GM03348 (cell line): ENCODE measurements around the gene VWA7.

Experiments used
- DNase-seq: peaks from one replicate; pipeline ENCODE4 v3.0.0; 2012; ENCODE audit warnings: low spot score

Gene VWA7

DNA sequence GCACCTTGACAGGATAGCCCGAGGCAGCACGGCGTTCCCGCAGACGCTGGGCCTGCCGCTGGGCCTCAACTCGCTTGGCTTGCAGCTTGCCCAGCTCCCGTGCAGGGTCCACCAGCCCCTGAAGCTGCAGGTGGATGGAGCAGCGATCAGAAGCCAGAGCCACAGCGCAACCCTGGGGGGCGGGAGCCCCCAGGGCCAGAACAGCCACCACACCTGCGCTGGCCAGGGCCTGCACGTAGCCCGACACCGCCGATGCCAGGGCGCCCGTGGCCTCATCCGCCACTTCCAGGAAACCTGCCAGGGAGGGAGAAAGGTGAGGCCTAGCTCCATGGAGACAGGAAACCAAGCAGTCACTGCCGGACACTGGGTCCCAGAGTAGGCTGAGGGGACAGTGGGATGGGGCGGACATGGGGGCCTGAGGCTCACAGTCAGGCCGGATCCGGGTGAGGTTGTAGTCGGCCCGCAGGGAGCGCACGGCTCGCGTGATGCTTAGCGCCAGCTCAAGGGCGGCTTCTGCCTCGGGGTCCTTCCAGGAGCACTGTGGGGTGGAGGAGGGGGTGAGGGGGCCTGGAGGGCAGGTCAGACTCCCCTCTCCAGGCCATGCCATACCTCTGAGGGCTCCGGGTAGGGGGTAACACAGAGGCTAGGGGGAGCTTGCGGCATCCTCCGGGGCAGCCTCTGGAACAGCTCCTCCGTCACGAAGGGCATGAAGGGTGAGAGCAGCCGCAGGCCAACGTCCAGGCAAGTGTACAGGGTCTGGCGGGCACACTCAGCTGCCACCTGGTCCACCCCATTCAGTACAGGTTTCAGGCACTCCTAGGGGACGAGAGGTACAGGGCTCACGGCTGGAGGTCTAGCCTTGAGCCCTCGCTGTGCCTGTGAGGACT lies 2.1 kb upstream of the VWA7 start:
- DNase-seq = no peak

DNA sequence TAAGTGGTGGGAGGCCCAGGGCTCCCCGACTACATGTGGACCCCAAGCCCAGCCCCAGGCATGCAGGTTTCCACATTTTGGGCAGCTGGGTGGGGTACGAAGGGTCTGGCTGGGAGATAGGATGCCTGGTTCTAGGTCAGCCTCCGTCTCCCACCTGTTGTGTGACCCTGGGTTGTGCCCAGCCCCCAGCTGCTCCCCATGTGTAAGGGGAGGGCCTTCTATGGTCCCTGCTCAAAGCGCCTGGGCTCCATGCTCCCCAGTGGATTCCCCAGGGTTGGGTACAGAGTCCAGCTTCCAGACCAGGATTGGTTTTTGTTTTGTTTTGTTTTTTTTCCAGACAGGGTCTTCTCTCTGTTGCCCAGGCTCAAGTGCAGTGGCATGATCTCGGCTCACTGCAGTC lies 1.1 kb upstream of the VWA7 start:
- no peak for DNase-seq

DNA sequence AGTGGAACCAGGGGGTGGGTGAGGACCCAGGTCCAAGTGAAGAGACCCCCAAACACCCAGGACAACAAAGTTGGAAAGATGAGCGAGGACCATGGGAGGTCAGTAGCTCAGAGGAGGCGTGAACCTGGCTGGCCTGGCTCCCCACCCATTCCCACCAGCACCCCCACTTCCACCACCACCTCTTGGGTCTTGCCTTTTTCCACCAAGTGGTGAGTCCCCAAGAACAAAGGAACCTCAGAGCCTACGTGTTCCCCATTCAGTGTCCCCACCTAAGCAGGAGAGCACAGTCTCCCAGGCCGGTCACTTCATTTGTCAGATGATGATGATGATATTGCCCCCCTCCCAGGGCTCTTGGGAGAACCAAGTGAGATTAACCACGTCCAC lies 531 bp upstream of the VWA7 start:
- DNase-seq = no peak

DNA sequence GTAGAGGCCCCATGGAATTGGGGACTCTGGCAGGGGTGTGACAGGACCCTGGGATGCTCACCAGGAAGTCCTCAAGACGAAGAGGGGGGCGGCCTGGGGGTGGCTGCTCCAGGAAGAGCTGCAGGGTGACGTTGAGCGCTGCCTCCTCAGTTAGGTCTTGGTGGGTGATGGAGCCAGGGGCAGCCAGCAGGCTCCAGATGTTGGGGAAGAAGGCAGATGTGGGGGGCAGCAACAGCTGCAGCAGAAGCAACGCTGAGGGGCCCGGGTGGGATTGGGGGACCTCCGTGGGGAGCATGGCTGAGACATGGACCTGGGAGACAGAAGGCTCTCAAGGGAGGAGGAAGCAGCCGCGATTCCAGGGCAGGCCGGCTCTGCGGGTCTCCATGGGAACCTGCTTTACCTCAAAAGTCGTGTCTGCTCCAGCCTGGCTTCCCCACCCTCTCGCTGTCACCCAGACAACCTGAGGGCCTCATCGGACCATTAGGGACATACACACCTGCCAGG lies 591 bp downstream of the VWA7 start:
- DNase-seq = no peak

DNA sequence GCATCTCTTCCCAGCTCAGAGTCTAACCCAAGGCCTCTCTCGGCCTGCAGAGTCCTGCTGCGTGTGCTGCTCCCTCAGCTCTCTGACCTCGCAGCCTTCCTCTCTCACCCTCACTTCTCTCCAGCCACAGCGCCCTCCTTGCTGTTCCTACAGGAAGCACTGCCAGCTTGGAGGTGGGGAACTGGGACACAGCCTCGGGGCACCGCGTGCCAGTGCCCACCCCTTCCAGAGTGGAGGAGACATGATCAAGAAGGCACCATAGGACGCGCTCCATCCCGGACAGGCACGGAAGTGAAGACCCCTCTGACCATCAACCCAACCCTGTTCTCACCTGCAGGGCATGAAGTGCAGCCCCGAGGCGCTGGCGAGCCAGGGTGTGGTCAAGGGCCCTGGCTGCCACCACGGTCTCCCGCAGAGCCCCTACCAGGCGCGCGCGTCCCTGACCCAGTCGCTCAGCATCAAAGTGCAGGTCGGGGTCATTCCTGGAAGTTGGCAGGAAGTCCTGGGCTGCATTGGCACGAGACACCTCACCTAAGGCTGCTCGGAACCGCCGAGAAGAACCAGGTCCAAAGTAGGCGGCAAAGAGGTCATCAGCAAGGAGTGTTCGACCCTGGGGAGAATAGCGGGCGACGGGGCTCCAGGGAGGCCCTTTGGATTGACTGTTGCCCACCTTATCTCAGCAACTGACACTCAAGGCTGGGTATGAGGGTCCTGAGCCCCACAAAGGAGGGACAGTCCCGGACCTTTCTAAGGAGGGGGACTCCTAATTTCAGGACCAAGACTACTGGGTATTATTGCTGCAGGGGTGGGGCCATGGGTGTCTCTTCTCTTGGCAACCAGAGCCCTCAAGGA lies 1.3 kb downstream of the VWA7 start:
- DNase-seq = no peak

DNA sequence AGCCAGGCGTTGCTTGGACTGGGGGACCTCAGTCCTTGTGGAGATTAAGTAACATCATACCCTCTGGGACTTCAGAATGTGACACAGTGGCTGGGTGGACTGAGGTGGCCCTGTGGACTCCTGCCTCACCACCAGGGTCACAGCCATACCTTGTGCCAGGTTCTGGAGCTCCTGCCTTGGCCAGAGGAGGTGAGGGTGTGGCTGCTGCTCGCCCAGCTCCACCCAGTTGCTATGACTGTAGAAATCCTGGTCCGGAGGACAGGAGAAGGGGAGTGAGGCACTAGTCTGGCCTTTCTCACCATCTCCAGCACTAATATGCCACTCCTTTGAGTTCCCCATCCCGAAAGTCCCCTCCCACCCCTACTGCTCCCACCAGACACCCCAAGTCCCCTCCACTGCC lies 1.9 kb downstream of the VWA7 start:
- no peak for DNase-seq

DNA sequence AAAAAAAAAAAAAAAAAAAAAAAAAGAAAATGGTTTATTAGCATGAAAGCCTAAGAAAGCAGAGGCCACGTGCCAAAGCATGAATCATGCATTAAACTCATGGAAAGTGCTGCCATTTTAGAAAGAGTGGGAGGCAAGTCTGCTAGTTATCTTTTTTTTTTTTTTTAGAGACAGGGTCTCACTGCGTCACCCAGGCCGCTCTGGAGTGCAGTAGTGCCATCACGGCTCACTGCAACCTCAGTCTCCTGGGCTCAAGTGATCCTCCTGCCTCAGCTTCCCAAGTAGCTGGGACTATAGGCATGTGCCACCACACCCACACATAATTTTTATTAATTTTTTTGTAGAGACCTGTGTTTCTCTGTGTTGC lies 5.2 kb downstream of the VWA7 start:
- DNase-seq = no peak

DNA sequence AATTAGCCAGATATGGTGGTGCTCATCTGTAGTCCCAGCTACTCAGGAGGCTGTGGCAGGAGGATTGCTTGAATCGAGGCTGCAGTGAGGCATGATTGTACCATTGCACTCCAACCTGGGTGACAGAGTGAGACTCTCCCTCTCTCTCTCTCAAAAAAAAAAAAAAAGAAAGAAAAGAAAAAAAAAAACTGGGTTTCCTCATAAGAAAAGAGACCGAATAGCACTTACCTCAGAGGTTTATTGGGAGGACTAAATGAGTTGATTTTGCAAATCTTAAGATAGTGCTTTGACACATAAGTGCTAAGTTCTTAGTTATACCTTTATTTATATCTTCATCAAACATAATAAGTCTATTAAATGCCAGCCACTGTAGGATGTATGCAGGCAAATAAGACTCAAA lies 6.3 kb downstream of the VWA7 start:
- no peak for DNase-seq

DNA sequence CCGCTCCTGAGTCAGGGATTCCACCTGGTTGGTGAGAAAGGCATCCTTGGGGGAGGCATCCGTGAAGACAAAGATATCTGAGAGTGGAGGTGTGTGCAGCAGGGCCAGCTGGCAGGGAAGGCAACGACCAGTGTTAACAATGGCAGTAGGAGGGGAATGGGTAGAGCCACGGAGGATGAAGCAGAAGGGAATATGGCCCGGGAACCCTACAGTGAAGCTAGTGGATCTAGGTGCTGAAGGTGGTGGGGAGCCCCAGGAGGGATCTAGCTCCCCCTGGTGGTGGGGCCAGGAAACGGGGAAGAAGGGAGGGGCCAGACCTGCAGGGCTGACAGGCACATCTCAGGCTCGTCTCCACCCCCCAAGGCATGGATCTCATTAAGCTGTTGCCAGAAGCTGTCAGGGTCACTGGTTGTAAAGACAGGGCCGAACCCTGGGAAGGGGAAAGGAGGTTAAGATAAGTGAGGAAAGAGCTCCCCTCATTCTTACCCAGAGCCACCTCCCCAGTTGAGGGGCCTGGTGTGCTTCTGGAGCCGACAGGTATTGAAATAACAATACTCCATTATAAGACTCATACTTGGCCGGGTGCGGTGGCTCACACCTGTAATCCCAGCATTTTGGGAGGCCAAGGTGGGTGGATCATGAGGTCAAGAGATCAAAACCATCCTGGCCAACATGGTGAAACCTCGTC lies 7.3 kb downstream of the VWA7 start:
- peak; percentile 92 for DNase-seq

DNA sequence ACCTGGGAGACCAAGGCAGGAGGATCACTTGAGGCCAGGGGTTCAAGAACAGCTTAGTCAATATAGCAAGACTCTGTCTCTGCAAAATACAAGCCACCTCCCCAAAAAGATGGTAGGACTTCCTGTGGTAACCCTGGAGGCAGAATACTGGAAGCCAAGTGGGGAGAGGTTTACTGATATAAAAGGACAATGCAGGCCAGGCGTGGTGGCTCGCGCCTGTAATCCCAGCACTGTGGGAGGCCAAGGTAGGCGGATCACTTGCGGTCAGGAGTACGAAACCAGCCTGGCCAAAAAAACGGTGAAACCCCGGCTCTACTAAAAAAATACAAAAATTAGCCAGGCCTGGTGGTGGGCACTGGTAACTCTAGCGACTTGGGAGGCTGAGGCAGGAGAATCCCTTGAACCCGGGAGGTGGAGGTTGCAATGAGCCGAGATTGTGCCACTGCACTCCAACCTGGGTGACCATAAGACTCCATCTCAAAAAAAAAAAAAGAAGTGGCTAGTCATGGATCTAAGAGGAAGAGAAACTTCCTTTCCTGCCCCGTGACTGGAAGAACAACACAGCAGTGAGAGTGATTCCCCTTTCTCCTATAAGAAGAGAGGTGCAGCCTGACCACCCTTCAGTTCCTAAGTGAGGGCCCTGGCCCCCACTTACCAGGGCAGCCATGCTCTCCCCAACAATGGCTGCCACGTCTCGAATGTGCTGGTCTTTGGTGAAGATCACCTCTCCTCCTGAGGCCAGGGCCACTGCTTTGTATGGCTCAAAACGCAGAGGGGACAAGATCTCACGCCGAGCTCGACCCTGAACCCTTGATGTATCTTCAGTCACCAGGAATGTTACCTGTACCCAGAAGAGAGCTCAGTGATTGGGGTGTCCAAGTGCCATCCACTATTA lies 8.5 kb downstream of the VWA7 start:
- DNase-seq = no peak

DNA sequence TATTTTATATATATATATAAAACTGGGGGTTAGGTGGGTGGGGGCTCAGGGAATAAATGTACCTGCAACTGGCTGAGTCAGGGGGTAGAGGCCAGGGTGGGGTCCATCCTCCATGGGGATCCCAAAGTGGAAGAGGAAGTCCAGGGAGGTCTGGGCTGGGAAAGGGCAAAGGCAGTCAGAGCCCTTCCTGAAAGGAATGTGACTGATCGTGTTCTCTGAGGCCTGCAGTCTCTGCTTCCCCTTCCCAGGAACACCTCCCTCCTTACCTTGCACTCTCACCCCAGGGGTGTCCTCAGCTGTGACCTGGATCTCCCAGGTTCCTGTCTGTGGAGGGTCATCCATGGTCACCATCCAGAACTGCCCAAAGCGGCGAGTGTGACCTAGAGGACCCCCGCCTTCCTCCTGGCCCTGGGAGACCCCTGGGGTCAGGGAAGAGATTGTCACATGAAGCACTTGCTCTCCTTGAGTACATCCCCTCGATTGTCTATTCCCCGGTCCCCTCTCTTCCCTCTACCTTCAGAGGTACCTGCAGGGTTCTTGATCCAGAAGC lies 10.0 kb downstream of the VWA7 start:
- no peak for DNase-seq

DNA sequence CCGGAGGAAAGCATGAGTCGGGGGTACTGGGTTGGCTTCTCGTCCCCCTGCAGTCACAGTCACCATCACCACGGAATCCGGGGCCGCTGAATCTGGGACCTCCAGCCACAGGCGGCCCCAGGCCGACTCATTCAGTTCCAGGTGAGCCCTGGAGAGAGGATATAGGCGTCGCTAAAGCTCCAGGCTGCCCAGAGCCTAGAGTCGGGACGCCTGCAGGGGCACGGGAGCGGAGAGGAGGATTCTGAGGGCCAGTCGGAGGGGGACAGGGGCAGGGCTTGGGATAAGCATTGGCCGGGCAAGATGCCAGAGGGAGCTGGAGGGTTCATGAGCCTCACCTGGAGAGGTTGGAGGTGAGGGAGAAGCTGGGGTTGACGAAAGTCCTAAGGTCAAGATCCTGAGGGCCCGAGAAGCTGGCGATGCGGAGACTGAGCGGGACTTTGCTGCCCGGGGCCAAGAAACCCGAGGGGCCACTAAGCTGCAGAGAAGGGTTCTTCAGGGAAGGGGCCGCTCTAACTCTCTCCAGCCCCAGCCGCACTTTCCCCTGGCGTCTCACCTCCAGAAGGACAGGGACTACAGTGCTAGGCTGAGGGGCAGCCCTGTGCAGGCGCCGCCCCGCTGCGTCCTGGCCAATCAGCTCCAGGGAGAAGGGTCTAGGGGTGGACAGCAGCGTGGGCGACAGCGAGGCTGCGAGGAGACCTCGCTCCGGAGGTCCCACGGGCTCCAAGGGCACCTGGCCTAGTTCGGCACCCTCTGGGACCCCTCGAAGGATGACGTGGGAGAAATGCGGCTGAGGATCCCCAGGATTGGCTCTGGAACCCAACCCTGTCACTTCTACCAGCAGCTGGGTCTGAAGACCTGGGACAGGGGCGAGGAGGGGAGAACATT lies 11.0 kb downstream of the VWA7 start:
- DNase-seq = peak; percentile 33

DNA sequence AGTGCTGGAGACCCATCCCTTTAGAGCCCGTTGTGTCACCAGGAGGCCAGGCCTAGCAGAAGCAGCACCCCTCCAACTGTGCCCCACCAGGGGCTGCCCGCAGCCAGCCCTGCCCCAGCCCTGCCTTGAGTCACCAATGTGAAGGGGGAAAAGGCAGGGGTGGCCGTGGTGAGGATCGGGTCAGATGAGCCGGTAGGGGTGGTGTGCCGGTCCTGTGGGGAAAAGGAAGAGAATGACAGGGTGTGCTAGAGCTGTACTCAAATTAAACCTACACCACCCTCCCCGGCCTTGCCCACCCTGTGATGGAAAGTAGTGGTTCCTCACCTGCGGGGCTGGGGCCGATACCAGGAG lies 11.6 kb downstream of the VWA7 start:
- DNase-seq = no peak

DNA sequence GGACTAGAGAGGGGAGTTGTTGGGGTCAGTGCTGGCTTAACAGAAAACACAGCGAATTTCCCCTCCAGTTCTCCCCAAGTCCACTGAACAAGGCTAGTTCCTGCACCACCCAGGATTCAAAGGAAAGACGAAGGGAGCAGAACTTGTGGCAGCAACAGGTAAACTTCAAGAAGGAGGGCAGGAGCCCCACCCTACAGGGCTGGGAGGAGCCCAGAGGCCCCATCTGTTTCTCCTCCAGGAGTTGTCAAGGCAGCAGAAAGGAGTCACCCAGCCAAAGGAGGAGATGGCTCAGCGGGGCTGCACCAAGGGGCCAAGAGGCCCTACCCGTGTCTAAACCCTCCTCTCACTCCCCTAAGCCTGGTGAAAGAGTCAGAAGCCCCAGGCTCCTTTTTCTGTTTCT lies 12.9 kb downstream of the VWA7 start:
- DNase-seq = no peak

DNA sequence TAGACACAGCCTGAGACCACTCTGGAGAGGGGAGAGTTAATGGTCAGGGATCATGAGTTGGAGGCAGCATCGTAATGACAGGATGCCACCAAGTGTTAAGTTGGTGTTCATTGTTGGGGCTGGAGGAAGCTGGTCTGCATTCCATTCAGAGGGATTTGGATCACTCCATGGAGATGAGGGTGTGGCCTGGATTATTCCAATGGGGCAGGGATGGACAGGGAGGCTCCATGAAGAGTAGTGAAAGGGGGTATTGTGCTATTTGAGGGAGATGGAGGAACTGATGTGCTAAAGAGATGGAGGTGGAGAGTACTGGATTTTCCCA lies 13.5 kb downstream of the VWA7 start:
- peak; percentile 93 for DNase-seq

DNA sequence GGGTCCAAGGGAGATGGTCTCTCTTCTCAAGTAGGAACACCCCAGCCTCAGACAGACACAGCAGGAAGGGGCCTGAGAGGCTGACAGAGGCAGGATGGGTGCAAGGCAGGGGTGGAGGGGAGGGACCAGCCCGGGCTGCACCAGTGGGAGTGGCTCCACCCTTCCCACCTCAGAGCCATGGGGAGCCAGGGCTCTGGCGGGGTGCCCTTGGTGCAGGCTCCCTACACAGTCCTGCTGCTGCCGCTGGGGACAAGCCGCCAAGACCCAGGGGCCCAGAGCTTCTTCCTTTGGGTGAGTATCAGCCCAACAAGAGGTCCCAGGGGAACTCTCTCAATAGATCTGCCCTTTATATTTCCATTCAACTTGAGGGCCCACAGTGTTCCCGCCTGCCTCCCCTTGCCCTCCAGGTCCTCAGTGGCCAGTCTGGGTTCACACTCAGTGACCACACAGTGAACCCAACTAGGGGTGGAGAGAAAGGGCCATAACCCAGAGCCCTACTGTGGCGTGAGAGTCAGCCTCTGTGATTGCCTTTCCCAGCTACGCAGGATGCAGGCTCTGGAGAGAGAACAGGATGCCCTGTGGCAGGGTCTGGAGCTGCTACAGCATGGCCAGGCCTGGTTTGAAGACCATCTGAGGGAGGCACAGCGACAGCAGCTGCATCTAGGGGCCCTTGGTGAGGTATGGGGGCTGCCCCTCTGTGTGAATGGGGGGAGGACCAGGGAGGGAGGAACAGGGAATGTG lies 14.1 kb downstream of the VWA7 start:
- DNase-seq = no peak

DNA sequence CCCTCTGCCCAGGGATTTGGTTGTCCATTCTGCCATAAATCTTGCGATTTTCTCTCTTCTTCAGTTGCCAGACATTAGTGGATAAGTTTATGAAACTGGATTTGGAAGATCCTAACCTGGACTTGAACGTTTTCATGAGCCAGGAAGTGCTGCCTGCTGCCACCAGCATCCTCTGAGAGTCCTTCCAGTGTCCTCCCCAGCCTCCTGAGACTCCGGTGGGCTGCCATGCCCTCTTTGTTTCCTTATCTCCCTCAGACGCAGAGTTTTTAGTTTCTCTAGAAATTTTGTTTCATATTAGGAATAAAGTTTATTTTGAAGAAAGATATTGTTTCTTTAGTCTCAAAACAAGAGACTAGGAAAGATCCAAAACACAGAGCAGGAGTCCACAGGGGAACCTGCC lies 14.8 kb downstream of the VWA7 start, which contains the start of gene SAPCD1:
SAPCD1 (plus strand) TSS at position 301 of the 400 bp plus-strand sequence. CDS start 399 bp downstream, outside the sequence.
- no peak for DNase-seq

DNA sequence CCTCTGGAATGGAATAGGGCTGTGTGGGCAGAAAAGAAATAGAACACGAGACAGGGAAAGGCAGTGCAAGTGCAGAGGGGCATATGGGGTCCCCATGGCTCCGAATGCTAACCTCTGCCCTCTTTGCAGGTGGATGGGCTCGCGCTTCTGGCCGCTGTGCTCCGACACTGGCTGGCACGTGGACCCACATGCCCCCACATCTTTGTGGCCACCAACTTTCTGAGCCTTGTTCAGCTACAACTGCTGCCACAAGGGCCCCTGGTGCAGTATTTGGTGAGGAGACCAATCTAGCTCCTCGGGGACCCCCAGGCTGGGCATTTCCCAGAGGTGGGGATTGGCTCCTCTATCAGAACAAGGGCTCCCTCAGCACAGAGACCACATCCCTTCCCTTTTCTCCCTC lies 15.8 kb downstream of the VWA7 start:
- DNase-seq = no peak

DNA sequence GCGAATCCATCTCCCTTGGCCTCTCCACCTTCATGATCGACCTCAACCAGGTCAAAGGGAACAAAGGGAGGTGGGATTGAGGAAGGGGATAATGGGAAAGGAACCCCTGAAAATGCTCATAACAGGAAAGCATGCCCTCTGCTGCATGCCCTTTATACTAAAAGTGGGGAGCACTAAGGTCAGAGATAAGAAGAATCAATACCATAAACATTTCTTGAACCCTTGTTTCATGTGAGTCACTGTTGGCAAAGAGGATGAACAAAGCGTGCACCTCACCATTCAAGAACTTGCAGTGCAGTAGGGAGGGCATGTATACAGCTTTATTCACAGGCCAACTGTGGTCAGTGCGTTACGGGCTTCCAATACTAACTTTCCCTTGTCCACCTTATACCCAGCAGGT lies 16.3 kb downstream of the VWA7 start:
- DNase-seq = no peak

DNA sequence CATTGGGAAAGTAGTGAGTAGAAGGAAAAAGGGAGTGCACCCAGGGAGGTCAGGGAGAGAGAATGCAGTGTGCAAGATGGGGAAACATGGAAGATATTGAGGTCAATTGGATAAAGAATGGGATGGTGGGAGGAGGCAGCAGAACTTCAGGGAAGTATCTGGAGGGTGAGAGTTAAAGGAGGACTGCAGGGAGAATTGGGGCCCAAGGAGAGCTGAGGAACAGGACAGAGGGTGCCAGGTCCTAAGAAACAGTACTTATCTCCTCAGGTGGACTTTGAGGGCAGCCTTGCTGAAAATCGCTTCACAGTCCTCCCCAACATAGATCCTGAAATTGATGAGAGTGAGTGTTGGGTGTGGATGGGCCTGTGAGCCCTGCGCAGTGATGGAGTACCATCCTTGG lies 18.8 kb downstream of the VWA7 start:
- no peak for DNase-seq
